Astrocyte (in vitro differentiated cells and primary cell): ENCODE measurements around the gene SNAPC4.

Experiments
- CTCF ChIP-seq: IDR thresholded peaks from 2 replicates; pipeline ENCODE4 v1.5.1; 2011; ENCODE audit warnings: low read depth, mild to moderate bottlenecking, inconsistent platforms, low read length, moderate library complexity; ENCODE audit not compliant: insufficient read depth
- EZH2 ChIP-seq: IDR thresholded peaks from 2 replicates; pipeline ENCODE4 v1.6.1; 2012; ENCODE audit warnings: mild to moderate bottlenecking, low read length, inconsistent platforms; ENCODE audit not compliant: insufficient read depth

GRCh38 chr9:136374183-136374575, 25.8 kb downstream of the SNAPC4 start:
- TF ChIP-seq CTCF (no peak), EZH2 (no peak)
